Measurements from ENCODE around the gene OR11L1. TPM values are rescaled to one million over a fixed set of nuclear protein-coding genes. Genes with fewer than 3 reads are reported as not detected.

Gene OR11L1
- total RNA-seq, 2 experiments from 2014 or later, result not detected

GRCh38 chr1:247845693-247846017 is 4.0 kb upstream of the OR11L1 start:
- ChIA-PET CTCF (no interaction called here), POLR2A (no interaction called here)
- no peaks in the 10 kb centered on the region for H3K27me3 Mint-ChIP-seq (ENCODE audit: low read depth)
- DNase-seq (no peak), ATAC-seq (no peak)
- H3K27ac Mint-ChIP-seq, result no peak overlapping the region
- H3K4me1 Mint-ChIP-seq (ENCODE audit: low read depth), result peaks cover 2% of the 10 kb centered on the region
- H3K36me3 Mint-ChIP-seq (ENCODE audit: low read depth), result no peaks in the 10 kb centered on the region
- no peak overlapping the region for H3K4me3 Mint-ChIP-seq
- H3K9me3 Mint-ChIP-seq (ENCODE audit: insufficient read depth), result no peaks in the 10 kb centered on the region

- no peak overlapping the region for H3K4me3 Mint-ChIP-seq
- no peaks in the 10 kb centered on the region for H3K9me3 Mint-ChIP-seq (ENCODE audit: insufficient read depth)
Measured at GRCh38 chr1:247845011-247845692, 3.5 kb upstream of the OR11L1 start.

GRCh38 chr1:247843411-247843810 is 1.7 kb upstream of the OR11L1 start:
- no peaks in the 10 kb centered on the region for H3K9me3 Mint-ChIP-seq (ENCODE audit: insufficient read depth)
- no peak for ATAC-seq
- H3K27ac Mint-ChIP-seq, result no peak overlapping the region
- no peaks in the 10 kb centered on the region for H3K36me3 Mint-ChIP-seq (ENCODE audit: low read depth)
- H3K27me3 Mint-ChIP-seq (ENCODE audit: low read depth), result no peaks in the 10 kb centered on the region
- no peak overlapping the region for H3K4me3 Mint-ChIP-seq
- ChIA-PET POLR2A (no interaction called here), CTCF (no interaction called here)
- peaks cover 2% of the 10 kb centered on the region for H3K4me1 Mint-ChIP-seq (ENCODE audit: low read depth)
- no peak for DNase-seq

More at GRCh38 chr1:247845011-247845692, 3.5 kb upstream of the OR11L1 start:
- ATAC-seq (no peak), DNase-seq (no peak)
- Mint-ChIP-seq H3K27ac (no peak overlapping the region), H3K36me3 (ENCODE audit: low read depth) (no peaks in the 10 kb centered on the region), H3K27me3 (ENCODE audit: low read depth) (no peaks in the 10 kb centered on the region), H3K4me1 (ENCODE audit: low read depth) (peaks cover 2% of the 10 kb centered on the region)
- POLR2A ChIA-PET, result no interaction called here
- CTCF ChIA-PET, result no interaction called here

GRCh38 chr1:247840818-247841217 is 878 bp downstream of the OR11L1 start:
- no peaks in the 10 kb centered on the region for H3K27me3 Mint-ChIP-seq (ENCODE audit: low read depth)
- ATAC-seq (no peak), DNase-seq (no peak)
- no peaks in the 10 kb centered on the region for H3K36me3 Mint-ChIP-seq (ENCODE audit: low read depth)
- no peaks in the 10 kb centered on the region for H3K9me3 Mint-ChIP-seq (ENCODE audit: insufficient read depth)
- H3K4me1 Mint-ChIP-seq (ENCODE audit: low read depth), result peaks cover 2% of the 10 kb centered on the region
- POLR2A ChIA-PET, result no interaction called here
- H3K27ac Mint-ChIP-seq, result no peak overlapping the region
- CTCF ChIA-PET, result no interaction called here
- H3K4me3 Mint-ChIP-seq, result no peak overlapping the region

- ChIA-PET POLR2A (no interaction called here), CTCF (no interaction called here)
- no peak overlapping the region for H3K4me3 Mint-ChIP-seq
- H3K27me3 Mint-ChIP-seq (ENCODE audit: low read depth), result no peaks in the 10 kb centered on the region
- ATAC-seq (no peak), DNase-seq (no peak)
- H3K27ac Mint-ChIP-seq, result no peak overlapping the region
- no peaks in the 10 kb centered on the region for H3K9me3 Mint-ChIP-seq (ENCODE audit: insufficient read depth)
- no peaks in the 10 kb centered on the region for H3K36me3 Mint-ChIP-seq (ENCODE audit: low read depth)
- no peaks in the 10 kb centered on the region for H3K4me1 Mint-ChIP-seq (ENCODE audit: low read depth)
Measured at GRCh38 chr1:247833601-247834000, 8.1 kb downstream of the OR11L1 start.

GRCh38 chr1:247829656-247830055 is 12.0 kb downstream of the OR11L1 start:
- Mint-ChIP-seq H3K9me3 (ENCODE audit: insufficient read depth) (no peaks in the 10 kb centered on the region), H3K4me3 (no peak overlapping the region), H3K27ac (no peak overlapping the region), H3K36me3 (ENCODE audit: low read depth) (no peaks in the 10 kb centered on the region), H3K4me1 (ENCODE audit: low read depth) (no peaks in the 10 kb centered on the region), H3K27me3 (ENCODE audit: low read depth) (no peaks in the 10 kb centered on the region)
- ATAC-seq (no peak), DNase-seq (no peak)
- CTCF ChIA-PET, result no interaction called here
- POLR2A ChIA-PET, result no interaction called here

- DNase-seq (no peak), ATAC-seq (no peak)
- no peaks in the 10 kb centered on the region for H3K4me1 Mint-ChIP-seq (ENCODE audit: low read depth)
- ChIA-PET POLR2A (no interaction called here), CTCF (no interaction called here)
- H3K4me3 Mint-ChIP-seq, result no peak overlapping the region
- H3K36me3 Mint-ChIP-seq (ENCODE audit: low read depth), result no peaks in the 10 kb centered on the region
- H3K27ac Mint-ChIP-seq, result no peak overlapping the region
- no peaks in the 10 kb centered on the region for H3K27me3 Mint-ChIP-seq (ENCODE audit: low read depth)
- H3K9me3 Mint-ChIP-seq (ENCODE audit: insufficient read depth), result no peaks in the 10 kb centered on the region
Measured at GRCh38 chr1:247825362-247825761, 16.3 kb downstream of the OR11L1 start.

GRCh38 chr1:247824023-247824422 is 17.7 kb downstream of the OR11L1 start, which contains the start of gene OR14A16:
TSS of gene OR14A16 (minus strand) at chr1:247824119. CDS start at chr1:247815729, 8,390 bp downstream.
- ATAC-seq, result no peak

GRCh38 chr1:247822060-247822459 is 19.6 kb downstream of the OR11L1 start:
- H3K9me3 Mint-ChIP-seq (ENCODE audit: insufficient read depth), result no peaks in the 10 kb centered on the region
- H3K36me3 Mint-ChIP-seq (ENCODE audit: low read depth), result no peaks in the 10 kb centered on the region
- ATAC-seq (no peak), DNase-seq (no peak)
- no peak overlapping the region for H3K27ac Mint-ChIP-seq
- H3K27me3 Mint-ChIP-seq (ENCODE audit: low read depth), result no peaks in the 10 kb centered on the region
- CTCF ChIA-PET, result no interaction called here
- H3K4me1 Mint-ChIP-seq (ENCODE audit: low read depth), result no peaks in the 10 kb centered on the region
- POLR2A ChIA-PET, result no interaction called here
- no peak overlapping the region for H3K4me3 Mint-ChIP-seq

More at GRCh38 chr1:247824023-247824422, 17.7 kb downstream of the OR11L1 start, which contains the start of gene OR14A16:
- CTCF ChIA-PET, result no interaction called here
- no peak for DNase-seq
- no peaks in the 10 kb centered on the region for H3K4me1 Mint-ChIP-seq (ENCODE audit: low read depth)
- no peaks in the 10 kb centered on the region for H3K36me3 Mint-ChIP-seq (ENCODE audit: low read depth)
- POLR2A ChIA-PET, result no interaction called here
- no peaks in the 10 kb centered on the region for H3K27me3 Mint-ChIP-seq (ENCODE audit: low read depth)
- H3K4me3 Mint-ChIP-seq, result no peak within 1 kb of the TSS
- H3K27ac Mint-ChIP-seq, result no peak within 1 kb of the TSS
- H3K9me3 Mint-ChIP-seq (ENCODE audit: insufficient read depth), result no peaks in the 10 kb centered on the region

- H3K36me3 Mint-ChIP-seq (ENCODE audit: low read depth), result no peaks in the 10 kb centered on the region
- ATAC-seq, result no peak
- H3K27ac Mint-ChIP-seq, result no peak overlapping the region
- CTCF ChIA-PET, result no interaction called here
- no peaks in the 10 kb centered on the region for H3K27me3 Mint-ChIP-seq (ENCODE audit: low read depth)
- no peak overlapping the region for H3K4me3 Mint-ChIP-seq
- POLR2A ChIA-PET, result no interaction called here
- H3K9me3 Mint-ChIP-seq (ENCODE audit: insufficient read depth), result no peaks in the 10 kb centered on the region
- H3K4me1 Mint-ChIP-seq (ENCODE audit: low read depth), result no peaks in the 10 kb centered on the region
- DNase-seq, result no peak
Measured at GRCh38 chr1:247812637-247813036, 29.1 kb downstream of the OR11L1 start.

- ATAC-seq, result no peak
- no peak for DNase-seq
- POLR2A ChIA-PET, result no interaction called here
- no peaks in the 10 kb centered on the region for H3K4me1 Mint-ChIP-seq (ENCODE audit: low read depth)
- H3K27ac Mint-ChIP-seq, result no peak overlapping the region
- no peaks in the 10 kb centered on the region for H3K27me3 Mint-ChIP-seq (ENCODE audit: low read depth)
- CTCF ChIA-PET, result no interaction called here
- H3K9me3 Mint-ChIP-seq (ENCODE audit: insufficient read depth), result no peaks in the 10 kb centered on the region
- no peaks in the 10 kb centered on the region for H3K36me3 Mint-ChIP-seq (ENCODE audit: low read depth)
- H3K4me3 Mint-ChIP-seq, result no peak overlapping the region
Measured at GRCh38 chr1:247797518-247797917, 44.2 kb downstream of the OR11L1 start.
